K562 (cell line): ENCODE results near the gene COBLL1. TPM values are rescaled to one million over a fixed set of nuclear protein-coding genes. Genes with fewer than 3 reads are reported as not detected.

Experiments
- ATAC-seq: fragments of 200-7000 bp; cut with Tn5 transposase; 3 replicates; pipeline ENCODE4 v1.9.1; 2020; ENCODE audit warnings: moderate library complexity
- BruUV-seq: library from RNA; stranded (reverse); fragments of 400-500 nt; replicated peaks from 2 replicates; lab custom pipeline; 2021; lab: Mats Ljungman, UMichigan
- CTCF ChIA-PET: fragments of 300-600 bp; formaldehyde crosslinking; extraction: SDS; loops from one replicate; lab custom pipeline; 2021; ENCODE audit warnings: low intra/inter-chr PET ratio; lab: Yijun Ruan, JAX
- POLR2A ChIA-PET: fragments of 300-600, 350-650 bp; sonication (Branson Sonifier 250); formaldehyde crosslinking; extraction: SDS; loops from one replicate; lab custom pipeline; 2021; ENCODE audit warnings: antibody characterized with exemption, inconsistent platforms; lab: Yijun Ruan, JAX
- DNase-seq, 4 experiments: peaks; one replicate each; pipeline versions ENCODE4 v3.0.0 to v3.0.0-alpha.2; 2011 to 2018; ENCODE audit warnings: low spot score in 3 of 4, mixed read lengths in 3 of 4; ENCODE audit errors: extremely low read depth in 1 of 4
- FAIRE-seq: peaks from 2 replicates; lab custom pipeline; 2011; peaks lifted over from hg19 to GRCh38; lab: Jason Lieb, UNC
- H2AFZ ChIP-seq: 2 replicates; pipeline ENCODE4 v1.6.0; 2011; ENCODE audit warnings: low read depth, low read length, control low read depth, inconsistent platforms
- H3K27ac ChIP-seq: fragments of 200-600 bp; 3 replicates; pipeline ENCODE4 v1.8.0; 2011; ENCODE audit warnings: low read depth, mild to moderate bottlenecking, control low read depth, inconsistent platforms, low read length, moderate library complexity, mixed read lengths; ENCODE audit errors: extremely low read depth
- H3K27me3 ChIP-seq, 2 experiments: fragments of 300-600 bp in 1 of 2; 2 replicates in 1 of 2; 3 replicates in 1 of 2; pipeline versions ENCODE4 v1.6.0 to v1.8.0; 2011; ENCODE audit warnings: inconsistent platforms in 2 of 2, low read length in 2 of 2, mild to moderate bottlenecking in 1 of 2, mixed read lengths in 1 of 2, moderate library complexity in 1 of 2; ENCODE audit not compliant: control insufficient read depth in 2 of 2, insufficient read depth in 2 of 2
- H3K36me3 ChIP-seq: fragments of 300-600 bp; 3 replicates; pipeline ENCODE4 v1.8.0; 2011; ENCODE audit warnings: mild to moderate bottlenecking, low read length, inconsistent platforms; ENCODE audit not compliant: control insufficient read depth, insufficient read depth
- H3K4me1 ChIP-seq, 2 experiments: fragments of 200-600 bp in 1 of 2; replicated peaks in 1 of 2; 2 replicates in 1 of 2; 3 replicates in 1 of 2; pipeline versions ENCODE4 v1.5.1 to v1.8.0; 2011; ENCODE audit warnings: inconsistent platforms in 2 of 2, low read length in 2 of 2, mild to moderate bottlenecking in 1 of 2, mixed read lengths in 1 of 2, moderate library complexity in 1 of 2; ENCODE audit not compliant: control insufficient read depth in 2 of 2, insufficient read depth in 2 of 2
- H3K4me2 ChIP-seq: 2 replicates; pipeline ENCODE4 v1.6.1; 2011; ENCODE audit warnings: low read length, control low read depth, inconsistent platforms, mixed read lengths; ENCODE audit not compliant: insufficient read depth
- H3K4me3 ChIP-seq: fragments of 200-600 bp; sonication (generic), shearing (Covaris generic); 2 replicates; pipeline ENCODE4 v1.5.1; 2016; ENCODE audit warnings: control low read depth, inconsistent platforms
- H3K79me2 ChIP-seq: fragments of 200-600 bp; 3 replicates; pipeline ENCODE4 v1.8.0; 2011; ENCODE audit warnings: low read length, inconsistent platforms; ENCODE audit not compliant: control insufficient read depth, insufficient read depth
- H3K9ac ChIP-seq, 2 experiments: 2 replicates each; pipeline versions ENCODE4 v1.6.0 to v1.6.1; 2011; ENCODE audit warnings: low read depth in 2 of 2, low read length in 2 of 2, control low read depth in 1 of 2, inconsistent platforms in 1 of 2, mild to moderate bottlenecking in 1 of 2, mixed read lengths in 1 of 2; ENCODE audit not compliant: insufficient read depth in 1 of 2
- H3K9me1 ChIP-seq: one replicate; pipeline ENCODE4 v1.6.0; 2011; ENCODE audit warnings: inconsistent platforms, mild to moderate bottlenecking, low read length, moderate library complexity; ENCODE audit not compliant: control insufficient read depth, insufficient read depth
- H3K9me3 ChIP-seq: replicated peaks from 2 replicates; pipeline ENCODE4 v1.5.1; 2011; ENCODE audit warnings: low read depth, low read length, inconsistent platforms; ENCODE audit not compliant: control insufficient read depth, insufficient read depth
- H4K20me1 ChIP-seq: replicated peaks from 2 replicates; pipeline ENCODE4 v1.6.1; 2011; ENCODE audit warnings: low read length, inconsistent platforms, mixed read lengths; ENCODE audit not compliant: control insufficient read depth, insufficient read depth
- ARNT ChIP-seq, 2 experiments: fragments of 450-650 bp; IDR thresholded peaks; 2 replicates each; pipeline ENCODE4 v1.6.1; 2016; ENCODE audit warnings: mild to moderate bottlenecking in 1 of 2
- CBX1 ChIP-seq: sonication (generic); IDR thresholded peaks from 2 replicates; pipeline ENCODE4 v1.6.1; 2016; ENCODE audit warnings: antibody characterized with exemption, low read depth, mild to moderate bottlenecking
- DPF2 ChIP-seq: fragments of 450-650 bp; IDR thresholded peaks from 2 replicates; pipeline ENCODE4 v1.6.1; 2016
- E2F8 ChIP-seq: fragments of 450-650 bp; IDR thresholded peaks from 2 replicates; pipeline ENCODE4 v1.7.1; 2018; ENCODE audit warnings: mild to moderate bottlenecking, low read depth; ENCODE audit not compliant: partially characterized antibody
- ESRRA ChIP-seq: fragments of 450-650 bp; IDR thresholded peaks from 2 replicates; pipeline ENCODE4 v1.6.1; 2014; ENCODE audit warnings: low read depth, mild to moderate bottlenecking, moderate library complexity, borderline replicate concordance
- FOXJ2 ChIP-seq: fragments of 200-800 bp; sonication (Bioruptor generic); IDR thresholded peaks from 2 replicates; pipeline ENCODE4 v1.6.1; 2016; ENCODE audit warnings: missing genetic modification characterization, missing compliant biosample characterization
- GATAD2B ChIP-seq: fragments of 450-650 bp; IDR thresholded peaks from 2 replicates; pipeline ENCODE4 v1.6.1; 2017; ENCODE audit warnings: mild to moderate bottlenecking, borderline replicate concordance
- MEIS2 ChIP-seq: fragments of 450-650 bp; IDR thresholded peaks from 2 replicates; pipeline ENCODE4 v1.6.1; 2014; ENCODE audit warnings: mild to moderate bottlenecking; ENCODE audit not compliant: partially characterized antibody
- PCBP2 ChIP-seq: fragments of 200-400 bp; formaldehyde crosslinking; IDR thresholded peaks from 2 replicates; pipeline ENCODE4 v1.6.1; 2018; ENCODE audit warnings: low read length, low read depth, mild to moderate bottlenecking, moderate library complexity; ENCODE audit not compliant: poor library complexity, severe bottlenecking
- POLR2B ChIP-seq: fragments of 450-650 bp; IDR thresholded peaks from 2 replicates; pipeline ENCODE4 v1.6.1; 2018; ENCODE audit warnings: low read depth; ENCODE audit not compliant: partially characterized antibody
- PYGO2 ChIP-seq: fragments of 450-650 bp; IDR thresholded peaks from 2 replicates; pipeline ENCODE4 v1.6.1; 2016; ENCODE audit warnings: mild to moderate bottlenecking, missing genetic modification characterization, moderate library complexity, missing compliant biosample characterization
- SRSF3 ChIP-seq: fragments of 200-400 bp; formaldehyde crosslinking; IDR thresholded peaks from 2 replicates; pipeline ENCODE4 v1.6.1; 2016; ENCODE audit warnings: mild to moderate bottlenecking, low read length, moderate library complexity; ENCODE audit not compliant: insufficient read depth
- ZFP91 ChIP-seq: sonication (generic); formaldehyde crosslinking; IDR thresholded peaks from 2 replicates; pipeline ENCODE4 v1.8.0; 2022; ENCODE audit warnings: mild to moderate bottlenecking, missing genetic modification reagents
- ZKSCAN3 ChIP-seq: fragments of 250-450 bp; sonication (Bioruptor Pico); IDR thresholded peaks from 2 replicates; pipeline ENCODE4 v1.4.0; 2020
- ZNF561 ChIP-seq: fragments of 450-650 bp; formaldehyde crosslinking; conservative IDR thresholded peaks from 2 replicates; pipeline ENCODE4 v1.4.0; 2020; ENCODE audit warnings: mild to moderate bottlenecking, moderate library complexity
- WGBS: fragments of 100-300 bp; shearing (Covaris generic); methylation state at CpG from one replicate; pipeline ENCODE4 v1.1.6; 2016; ENCODE audit warnings: low coverage, mixed read lengths; ENCODE audit not compliant: insufficient coverage; ENCODE audit errors: missing lambda C conversion rate; 5-methylcytosine and 5-hydroxymethylcytosine counted together
- in situ Hi-C: fragments of 300-500 bp; cut with MboI; formaldehyde crosslinking; loops from 4 replicates; pipeline ENCODE4 v1.15.0; 2018; ENCODE audit warnings: inconsistent platforms, mixed read lengths
- intact Hi-C: fragments of 100-400 bp; cut with micrococcal nuclease; formaldehyde crosslinking; loops from 2 replicates; pipeline ENCODE4 v1.14.2; 2022
- polyA plus RNA-seq, 8 experiments: library from polyadenylated mRNA; depleted of rRNA in 4 of 8; stranded (reverse) in 5 of 8; unstranded in 3 of 8; fragments of >200 nt; fragmentation: Nextera tagmentation in 2 of 8; fragmentation: Illumina TruSeq in 1 of 8; extraction: Ambion mirVana in 2 of 8; extraction: Trizol in 1 of 8; gene quantifications; 2 replicates each; pipeline versions ENCODE4 v1.2.1 to v1.2.3, GENCODE V29; 2011 to 2014; ENCODE audit warnings: inconsistent platforms in 1 of 8, missing spikeins in 1 of 8
- total RNA-seq, 7 experiments: library from RNA; depleted of rRNA in 6 of 7; stranded (reverse); fragments of >200 nt in 6 of 7; fragmentation: Illumina TruSeq in 2 of 7; extraction: Trizol in 2 of 7; gene quantifications; 2 replicates each; pipeline versions ENCODE4 v1.2.1 to v1.2.3, GENCODE V29; 2011 to 2021; ENCODE audit warnings: low replicate concordance in 1 of 7
- TF ChIP-seq, protein P1 (sequence below): sonication (generic); formaldehyde crosslinking; IDR thresholded peaks from 2 replicates; pipeline ENCODE4 v1.8.1; 2022; ENCODE audit warnings: missing genetic modification reagents

The COBLL1 gene
- total and polyA plus RNA-seq, 9 of the 15 experiments (the other 6 are each of a cell fraction or from before 2014, with no cell fraction given), result 0.07 to 1.6 (median 0.71) TPM

- TF ChIP-seq CBX1 (no peak), SRSF3 (no peak), FOXJ2 (no peak), E2F8 (no peak), ZKSCAN3 (CRISPR knock-in tag) (no peak), DPF2 (no peak), MEIS2 (no peak), ARNT (IDR thresholded peaks at IDR 0.05) (no peak), GATAD2B (no peak), PCBP2 (no peak), POLR2B (no peak), PYGO2 (tag) (no peak), ZNF561 (CRISPR knock-in tag) (no peak), ZFP91 (CRISPR knock-in tag) (no peak), ESRRA (no peak)
- TF ChIP-seq, protein P1, sequence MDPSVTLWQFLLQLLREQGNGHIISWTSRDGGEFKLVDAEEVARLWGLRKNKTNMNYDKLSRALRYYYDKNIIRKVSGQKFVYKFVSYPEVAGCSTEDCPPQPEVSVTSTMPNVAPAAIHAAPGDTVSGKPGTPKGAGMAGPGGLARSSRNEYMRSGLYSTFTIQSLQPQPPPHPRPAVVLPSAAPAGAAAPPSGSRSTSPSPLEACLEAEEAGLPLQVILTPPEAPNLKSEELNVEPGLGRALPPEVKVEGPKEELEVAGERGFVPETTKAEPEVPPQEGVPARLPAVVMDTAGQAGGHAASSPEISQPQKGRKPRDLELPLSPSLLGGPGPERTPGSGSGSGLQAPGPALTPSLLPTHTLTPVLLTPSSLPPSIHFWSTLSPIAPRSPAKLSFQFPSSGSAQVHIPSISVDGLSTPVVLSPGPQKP, result no peak
- TF ChIP-seq, all 486 proteins: peak for 0
- no peak overlapping the region for H3K4me3 ChIP-seq
- H3K27ac ChIP-seq, result no peak overlapping the region
- ChIA-PET POLR2A (no interaction called here), CTCF (no interaction called here)
- in situ Hi-C loops (no loop called here), intact Hi-C loops (no loop called here)
- no peaks in the 10 kb centered on the region for H3K36me3 ChIP-seq
- H3K9ac ChIP-seq, result no peak overlapping the region
- H3K9me1 ChIP-seq, result no peaks in the 10 kb centered on the region
- DNase-seq, result no peak
- FAIRE-seq, result no peak
- H3K79me2 ChIP-seq, result no peaks in the 10 kb centered on the region
- H2AFZ ChIP-seq, result no peak overlapping the region
- ATAC-seq, result no peak
- H3K4me2 ChIP-seq, result no peak overlapping the region
- WGBS, result 2% methylated on average over 3 of the region's 3 CpGs
- no peaks in the 10 kb centered on the region for H4K20me1 ChIP-seq
- H3K27me3 ChIP-seq, result no peaks in the 10 kb centered on the region
- peaks cover 0 to 15% of the 10 kb centered on the region in 2 experiments; a peak in 2 of 5 replicates for H3K4me1 ChIP-seq
- H3K9me3 ChIP-seq, result no peaks in the 10 kb centered on the region
- no TSS peak for BruUV-seq
Observed at GRCh38 chr2:164836907-164837306, 4.7 kb downstream of the COBLL1 start.
